Posterior vena cava (tissue), 2 donors: Measurements from ENCODE around the gene CELA2B. TPM values are rescaled to one million over a fixed set of nuclear protein-coding genes. Genes with fewer than 3 reads are reported as not detected.
"Not testable (repeated sequence)": the region's sequence is repeated elsewhere in the genome, so short reads cannot be mapped to it uniquely, and the experiment has no call there.

Source experiments
- DNase-seq: peaks from one replicate; pipeline ENCODE4 v3.0.0-alpha.2; 2020; ENCODE audit warnings: low spot score
- intact Hi-C, 2 donors: fragments of 100-400 bp; cut with DNase I; formaldehyde crosslinking; loops; one replicate each; pipeline versions ENCODE4 v1.14.1 to v1.14.2; 2022 to 2023
- total RNA-seq, 2 donors: library from RNA; stranded (reverse); fragmentation: NEBNext Ultra II Directional; extraction: Animal tissue kit (Norgen Biotek cat#: 25700); gene quantifications; one replicate each; pipeline ENCODE4 v1.2.1, GENCODE V29; 2021
- donor health status: DM: yes; HTN: yes; CAD: no.
- donor health status: DM: yes; HTN: yes; CAD: no.

The CELA2B gene
- total RNA-seq, 2 donors from 2014 or later: 0.33 TPM; not detected in 1

- DNase-seq, intact Hi-C loops: not testable (repeated sequence)
These were observed 12.7 kb upstream of the CELA2B start for GRCh38 chr1:15463064-15463800.

GRCh38 chr1:15463926-15464322, 12.0 kb upstream of the CELA2B start:
- intact Hi-C loops, DNase-seq: not testable (repeated sequence)

GRCh38 chr1:15465674-15466073, 10.2 kb upstream of the CELA2B start:
- no peak for DNase-seq
- intact Hi-C loops: no loop called here

GRCh38 chr1:15466955-15467625, 8.8 kb upstream of the CELA2B start:
- not testable (repeated sequence) for DNase-seq

GRCh38 chr1:15468145-15468544, 7.8 kb upstream of the CELA2B start:
- no peak for DNase-seq
- intact Hi-C loops: no loop called here

More at GRCh38 chr1:15466955-15467625, 8.8 kb upstream of the CELA2B start:
- intact Hi-C loops: not testable (repeated sequence)

- no peak for DNase-seq
- intact Hi-C loops: no loop called here
These were observed 6.5 kb upstream of the CELA2B start for GRCh38 chr1:15469361-15469760.

- intact Hi-C loops, DNase-seq: not testable (repeated sequence)
These were observed 6.0 kb upstream of the CELA2B start for GRCh38 chr1:15469821-15470448.

- DNase-seq, intact Hi-C loops: not testable (repeated sequence)
These were observed 4.8 kb upstream of the CELA2B start for GRCh38 chr1:15471067-15471466.

GRCh38 chr1:15471723-15472122, 4.2 kb upstream of the CELA2B start:
- intact Hi-C loops, DNase-seq: not testable (repeated sequence)

- DNase-seq: no peak
- intact Hi-C loops: no loop called here
These were observed 3.3 kb upstream of the CELA2B start for GRCh38 chr1:15472587-15472986.

- no peak for DNase-seq
- intact Hi-C loops: no loop called here
These were observed 1.0 kb downstream of the CELA2B start for GRCh38 chr1:15476927-15477326.

- intact Hi-C loops: no loop called here
- DNase-seq: no peak
These were observed 1.8 kb downstream of the CELA2B start for GRCh38 chr1:15477646-15478212.

- intact Hi-C loops: no loop called here
- DNase-seq: no peak
These were observed 3.9 kb downstream of the CELA2B start for GRCh38 chr1:15479654-15480347.

- intact Hi-C loops: loop anchor here in 1 of 2 donors (1.0 kb wide), 1 partner anchor 26 kb away; the partner anchor contains the start of gene CELA2A
- DNase-seq: not testable (repeated sequence)
These were observed 6.6 kb downstream of the CELA2B start for GRCh38 chr1:15482455-15482854.

- intact Hi-C loops: loop anchor here in 1 of 2 donors (1.0 kb wide), 1 partner anchor 27 kb away; the partner anchor contains the start of gene CELA2A
- DNase-seq: not testable (repeated sequence)
These were observed 7.2 kb downstream of the CELA2B start for GRCh38 chr1:15482983-15483543.

GRCh38 chr1:15483971-15484370, 8.1 kb downstream of the CELA2B start:
- no peak for DNase-seq

GRCh38 chr1:15484443-15484842, 8.5 kb downstream of the CELA2B start:
- DNase-seq, intact Hi-C loops: not testable (repeated sequence)

More at GRCh38 chr1:15483971-15484370, 8.1 kb downstream of the CELA2B start:
- intact Hi-C loops: no loop called here

- intact Hi-C loops: no loop called here
- DNase-seq: no peak
These were observed 9.7 kb downstream of the CELA2B start for GRCh38 chr1:15485636-15486035.
